Neural progenitor cell (in vitro differentiated cells): ENCODE data around the gene HERC3. TPM values are rescaled to one million over a fixed set of nuclear protein-coding genes. Genes with fewer than 3 reads are reported as not detected.

Experiments
- DNase-seq: peaks from one replicate; pipeline ENCODE4 v3.0.0-alpha.2; 2016; ENCODE audit warnings: low spot score
- H2AFZ ChIP-seq: fragments of 200-600 bp; sonication (generic); replicated peaks from 2 replicates; pipeline ENCODE4 v1.6.1; 2016; ENCODE audit warnings: antibody characterized with exemption
- H3F3A ChIP-seq: fragments of 200-600 bp; sonication (generic); 2 replicates; pipeline ENCODE4 v1.6.1; 2016; ENCODE audit warnings: antibody characterized with exemption, low read depth
- H3K27ac ChIP-seq: fragments of 200-600 bp; sonication (generic); 2 replicates; pipeline ENCODE4 v1.5.1; 2016; ENCODE audit warnings: mild to moderate bottlenecking
- H3K27me3 ChIP-seq: fragments of 200-600 bp; sonication (generic); 2 replicates; pipeline ENCODE4 v1.6.1; 2016; ENCODE audit warnings: mild to moderate bottlenecking, moderate library complexity
- H3K36me3 ChIP-seq: fragments of 200-600 bp; sonication (generic); 2 replicates; pipeline ENCODE4 v1.5.1; 2016
- H3K4me1 ChIP-seq: fragments of 200-600 bp; sonication (generic); 2 replicates; pipeline ENCODE4 v1.6.1; 2016; ENCODE audit warnings: mixed run types
- H3K4me2 ChIP-seq: fragments of 200-600 bp; sonication (generic); 2 replicates; pipeline ENCODE4 v1.6.1; 2016
- H3K4me3 ChIP-seq: fragments of 200-600 bp; sonication (generic); 2 replicates; pipeline ENCODE4 v1.5.1; 2016
- H3K79me2 ChIP-seq: fragments of 200-600 bp; sonication (generic); 2 replicates; pipeline ENCODE4 v1.6.1; 2016; ENCODE audit warnings: low read depth
- H3K9ac ChIP-seq: fragments of 200-600 bp; sonication (generic); 2 replicates; pipeline ENCODE4 v1.6.1; 2016
- H3K9me3 ChIP-seq: fragments of 200-600 bp; sonication (generic); 2 replicates; pipeline ENCODE4 v1.5.1; 2016; ENCODE audit warnings: low read depth
- H4K20me1 ChIP-seq: fragments of 200-600 bp; sonication (generic); 2 replicates; pipeline ENCODE4 v1.6.1; 2016; ENCODE audit warnings: low read depth
- H3K27ac Mint-ChIP-seq: 3 replicates; pipeline ENCODE4 v1.8.0; 2021; ENCODE audit warnings: mixed read lengths
- H3K27me3 Mint-ChIP-seq: 2 replicates; pipeline ENCODE4 v1.8.0; 2022; ENCODE audit warnings: low read depth, mild to moderate bottlenecking, inconsistent platforms, moderate library complexity, mixed read lengths; ENCODE audit not compliant: insufficient read depth
- H3K36me3 Mint-ChIP-seq: 3 replicates; pipeline ENCODE4 v1.8.0; 2021; ENCODE audit warnings: mixed read lengths
- H3K4me1 Mint-ChIP-seq: 3 replicates; pipeline ENCODE4 v1.8.0; 2021; ENCODE audit warnings: mixed read lengths
- H3K4me3 Mint-ChIP-seq: 3 replicates; pipeline ENCODE4 v1.8.0; 2021; ENCODE audit warnings: mild to moderate bottlenecking, moderate library complexity, mixed read lengths
- H3K9me3 Mint-ChIP-seq: 3 replicates; pipeline ENCODE4 v1.8.0; 2020; ENCODE audit warnings: mixed read lengths
- CTCF ChIP-seq: fragments of 200-600 bp; sonication (generic); IDR thresholded peaks from 2 replicates; pipeline ENCODE4 v1.5.1; 2017; ENCODE audit warnings: antibody characterized with exemption, mild to moderate bottlenecking
- EZH2 ChIP-seq: fragments of 200-600 bp; sonication (generic); IDR thresholded peaks from 2 replicates; pipeline ENCODE4 v1.6.1; 2017; ENCODE audit warnings: antibody characterized with exemption, mild to moderate bottlenecking, moderate library complexity
- EZH2phosphoT487 ChIP-seq: fragments of 200-600 bp; sonication (generic); IDR thresholded peaks from 2 replicates; pipeline ENCODE4 v1.6.1; 2017; ENCODE audit warnings: antibody characterized with exemption
- total RNA-seq: library from RNA; depleted of rRNA; stranded (reverse); fragments of >200 nt; gene quantifications from 2 replicates; pipeline ENCODE4 v1.2.3, GENCODE V29; 2015; ENCODE audit warnings: low replicate concordance

HERC3 gene
- total RNA-seq, 1 donor from 2014 or later = 4.1 TPM

- Histone ChIP-seq H3K27me3 (no peaks in the 10 kb centered on the region), H2AFZ (no peak overlapping the region), H3F3A (peaks cover 5% of the 10 kb centered on the region), H3K27ac (no peak overlapping the region), H3K4me1 (peaks cover 13% of the 10 kb centered on the region), H3K79me2 (no peaks in the 10 kb centered on the region), H3K9me3 (no peaks in the 10 kb centered on the region), H3K9ac (no peak overlapping the region), H3K36me3 (no peaks in the 10 kb centered on the region), H3K4me2 (no peak overlapping the region), H4K20me1 (peaks cover 9% of the 10 kb centered on the region), H3K4me3 (no peak overlapping the region)
- DNase-seq = no peak
- Mint-ChIP-seq H3K27me3 (no peaks in the 10 kb centered on the region), H3K4me3 (no peak overlapping the region), H3K27ac (no peak overlapping the region), H3K9me3 (no peaks in the 10 kb centered on the region), H3K36me3 (peaks cover 7% of the 10 kb centered on the region), H3K4me1 (peaks cover 8% of the 10 kb centered on the region)
- TF ChIP-seq CTCF (no peak), EZH2phosphoT487 (no peak), EZH2 (no peak)
Observed at GRCh38 chr4:88732714-88733368, 140.6 kb downstream of the HERC3 start.

GRCh38 chr4:88734403-88734949, 142.2 kb downstream of the HERC3 start:
- no peak for DNase-seq
- H3K9me3 Mint-ChIP-seq = no peaks in the 10 kb centered on the region
- H3K4me1 Mint-ChIP-seq = peaks cover 11% of the 10 kb centered on the region
- Histone ChIP-seq H3K36me3 (no peaks in the 10 kb centered on the region), H3K4me1 (peaks cover 16% of the 10 kb centered on the region), H3K27me3 (no peaks in the 10 kb centered on the region), H3K9me3 (no peaks in the 10 kb centered on the region), H3K4me2 (no peak overlapping the region), H3K27ac (no peak overlapping the region), H3F3A (peaks cover 14% of the 10 kb centered on the region), H3K79me2 (no peaks in the 10 kb centered on the region), H4K20me1 (peaks cover 11% of the 10 kb centered on the region), H2AFZ (no peak overlapping the region), H3K4me3 (no peak overlapping the region), H3K9ac (no peak overlapping the region)
- peaks cover 12% of the 10 kb centered on the region for H3K36me3 Mint-ChIP-seq
- no peak overlapping the region for H3K4me3 Mint-ChIP-seq
- H3K27me3 Mint-ChIP-seq = no peaks in the 10 kb centered on the region
- no peak overlapping the region for H3K27ac Mint-ChIP-seq
- no peak for TF ChIP-seq EZH2
- no peak for TF ChIP-seq EZH2phosphoT487
- no peak for TF ChIP-seq CTCF

GRCh38 chr4:88735564-88735963, 143.3 kb downstream of the HERC3 start:
- peaks cover 16% of the 10 kb centered on the region for H3K4me1 ChIP-seq
- H3K27me3 Mint-ChIP-seq = no peaks in the 10 kb centered on the region
- H3K9me3 ChIP-seq = no peaks in the 10 kb centered on the region
- H3K4me3 Mint-ChIP-seq = no peak overlapping the region
- H3K36me3 ChIP-seq = no peaks in the 10 kb centered on the region
- H3K4me2 ChIP-seq = no peak overlapping the region
- H4K20me1 ChIP-seq = peaks cover 11% of the 10 kb centered on the region
- H3K27me3 ChIP-seq = no peaks in the 10 kb centered on the region
- H3K79me2 ChIP-seq = no peaks in the 10 kb centered on the region
- H3K9me3 Mint-ChIP-seq = no peaks in the 10 kb centered on the region
- no peak overlapping the region for H2AFZ ChIP-seq
- no peak overlapping the region for H3K27ac Mint-ChIP-seq
- no peak overlapping the region for H3K27ac ChIP-seq
- no peak for DNase-seq
- no peak overlapping the region for H3K9ac ChIP-seq
- peaks cover 12% of the 10 kb centered on the region for H3K36me3 Mint-ChIP-seq
- no peak for TF ChIP-seq CTCF
- no peak for TF ChIP-seq EZH2
- TF ChIP-seq EZH2phosphoT487 = no peak
- peaks cover 11% of the 10 kb centered on the region for H3K4me1 Mint-ChIP-seq
- peaks cover 14% of the 10 kb centered on the region for H3F3A ChIP-seq
- no peak overlapping the region for H3K4me3 ChIP-seq
